DOHH2 (cell line): Measurements from ENCODE around the gene MAN2B2.

Experiments
- EZH2phosphoT487 ChIP-seq: fragments of 200-600 bp; sonication (generic); IDR thresholded peaks from 2 replicates; pipeline ENCODE4 v1.6.1; 2017; ENCODE audit warnings: borderline replicate concordance, mild to moderate bottlenecking, antibody characterized with exemption, low read length, moderate library complexity, mixed read lengths
- TF ChIP-seq, protein P1 (sequence below): fragments of 200-600 bp; sonication (generic); IDR thresholded peaks from one replicate; pipeline ENCODE4 v1.5.1; 2014; ENCODE audit warnings: antibody characterized with exemption, mild to moderate bottlenecking, low read depth, low read length; ENCODE audit not compliant: poor library complexity, severe bottlenecking

DNA sequence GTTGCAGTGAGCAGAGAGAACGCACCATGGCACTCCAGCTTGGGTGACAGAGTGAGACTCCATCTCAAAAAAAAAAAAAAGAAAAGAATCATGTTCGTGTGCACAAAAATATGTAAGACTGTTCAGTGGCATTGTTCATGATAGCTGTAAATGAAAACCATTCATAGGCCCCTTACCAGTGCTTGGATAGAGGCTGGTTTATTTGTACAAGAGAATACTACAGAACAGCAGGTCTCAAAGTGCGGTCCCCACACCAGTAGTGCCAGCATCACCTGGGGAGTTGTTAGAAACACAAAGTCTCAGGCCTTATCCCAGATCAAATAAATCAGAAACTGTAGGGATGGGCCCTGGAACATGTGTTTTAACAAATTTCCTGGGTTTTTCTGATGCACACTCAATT, 52.8 kb downstream of the MAN2B2 start:
- TF ChIP-seq, protein P1, sequence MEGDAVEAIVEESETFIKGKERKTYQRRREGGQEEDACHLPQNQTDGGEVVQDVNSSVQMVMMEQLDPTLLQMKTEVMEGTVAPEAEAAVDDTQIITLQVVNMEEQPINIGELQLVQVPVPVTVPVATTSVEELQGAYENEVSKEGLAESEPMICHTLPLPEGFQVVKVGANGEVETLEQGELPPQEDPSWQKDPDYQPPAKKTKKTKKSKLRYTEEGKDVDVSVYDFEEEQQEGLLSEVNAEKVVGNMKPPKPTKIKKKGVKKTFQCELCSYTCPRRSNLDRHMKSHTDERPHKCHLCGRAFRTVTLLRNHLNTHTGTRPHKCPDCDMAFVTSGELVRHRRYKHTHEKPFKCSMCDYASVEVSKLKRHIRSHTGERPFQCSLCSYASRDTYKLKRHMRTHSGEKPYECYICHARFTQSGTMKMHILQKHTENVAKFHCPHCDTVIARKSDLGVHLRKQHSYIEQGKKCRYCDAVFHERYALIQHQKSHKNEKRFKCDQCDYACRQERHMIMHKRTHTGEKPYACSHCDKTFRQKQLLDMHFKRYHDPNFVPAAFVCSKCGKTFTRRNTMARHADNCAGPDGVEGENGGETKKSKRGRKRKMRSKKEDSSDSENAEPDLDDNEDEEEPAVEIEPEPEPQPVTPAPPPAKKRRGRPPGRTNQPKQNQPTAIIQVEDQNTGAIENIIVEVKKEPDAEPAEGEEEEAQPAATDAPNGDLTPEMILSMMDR, result no peak
- TF ChIP-seq EZH2phosphoT487, result no peak
